OCI-LY3 (cell line): Measurements from ENCODE around the gene NKX2-3.

Experiments used
- H2AFZ ChIP-seq: fragments of 200-600, 300-600 bp; shearing (Covaris generic); 2 replicates; pipeline ENCODE4 v1.6.0; 2014; ENCODE audit warnings: antibody characterized with exemption, low read depth, low read length
- H3K27ac ChIP-seq: fragments of 200-600, 300-600 bp; sonication (generic); 2 replicates; pipeline ENCODE4 v1.5.1; 2014; ENCODE audit warnings: mild to moderate bottlenecking, low read length, moderate library complexity, mixed read lengths
- H3K27me3 ChIP-seq: fragments of 200-600, 300-600 bp; sonication (generic); 2 replicates; pipeline ENCODE4 v1.6.1; 2014; ENCODE audit warnings: low read depth, low read length, mixed read lengths
- H3K36me3 ChIP-seq: fragments of 200-600, 300-600 bp; sonication (generic); replicated peaks from 2 replicates; pipeline ENCODE3; 2014; ENCODE audit warnings: low read depth, low read length, mixed read lengths
- H3K4me1 ChIP-seq: fragments of 300-600, 200-600 bp; sonication (generic); 2 replicates; pipeline ENCODE4 v1.6.1; 2014; ENCODE audit warnings: low read length, mixed read lengths
- H3K4me2 ChIP-seq: fragments of 200-600, 300-600 bp; sonication (generic); 2 replicates; pipeline ENCODE4 v1.6.1; 2014; ENCODE audit warnings: low read length, mixed read lengths
- H3K4me3 ChIP-seq: fragments of 300-600, 200-600 bp; sonication (generic); 2 replicates; pipeline ENCODE4 v1.5.1; 2014; ENCODE audit warnings: antibody characterized with exemption, mild to moderate bottlenecking, low read length, moderate library complexity
- H3K79me2 ChIP-seq: fragments of 300-600, 200-600 bp; shearing (Covaris generic); 2 replicates; pipeline ENCODE4 v1.6.1; 2014; ENCODE audit warnings: mild to moderate bottlenecking, low read length, mixed read lengths
- H3K9ac ChIP-seq: fragments of 300-600, 200-600 bp; shearing (Covaris generic); 2 replicates; pipeline ENCODE4 v1.6.0; 2014; ENCODE audit warnings: mild to moderate bottlenecking, low read length, moderate library complexity
- H3K9me3 ChIP-seq: fragments of 200-600, 300-600 bp; shearing (Covaris generic); 2 replicates; pipeline ENCODE4 v1.6.1; 2014; ENCODE audit warnings: low read length, mixed read lengths; ENCODE audit not compliant: insufficient read depth
- H4K20me1 ChIP-seq: fragments of 200-600, 300-600 bp; sonication (generic); 2 replicates; pipeline ENCODE4 v1.6.1; 2016; ENCODE audit warnings: low read length, mixed read lengths; ENCODE audit not compliant: insufficient read depth
- CTCF ChIP-seq: fragments of 200-600, 300-600 bp; sonication (generic); IDR thresholded peaks from 2 replicates; pipeline ENCODE4 v1.5.1; 2014; ENCODE audit warnings: antibody characterized with exemption, low read length, low read depth
- EZH2phosphoT487 ChIP-seq: fragments of 200-600 bp; shearing (Covaris generic); IDR thresholded peaks from 2 replicates; pipeline ENCODE4 v1.6.1; 2018; ENCODE audit warnings: antibody characterized with exemption, mixed run types, low read depth

NKX2-3 gene

GRCh38 chr10:99532687-99533495 is at the start of gene NKX2-3:
Gene NKX2-3 (plus strand): TSS chr10:99532942. CDS start chr10:99533132, 190 bp downstream.
- Histone ChIP-seq H3K4me3 (no peak within 1 kb of the TSS), H3K27ac (no peak within 1 kb of the TSS), H3K9ac (no peak within 1 kb of the TSS), H3K27me3 (no peaks in the 10 kb centered on the region), H3K36me3 (no peaks in the 10 kb centered on the region), H4K20me1 (no peaks in the 10 kb centered on the region), H3K9me3 (no peaks in the 10 kb centered on the region), H2AFZ (no peak within 1 kb of the TSS), H3K4me1 (no peaks in the 10 kb centered on the region), H3K4me2 (no peak within 1 kb of the TSS), H3K79me2 (no peaks in the 10 kb centered on the region)
- TF ChIP-seq EZH2phosphoT487 (no peak), CTCF (no peak)

GRCh38 chr10:99484626-99485581 is 47.8 kb upstream of the NKX2-3 start:
- Histone ChIP-seq H3K4me2 (no peak overlapping the region), H4K20me1 (no peaks in the 10 kb centered on the region), H3K27ac (no peak overlapping the region), H3K9ac (no peak overlapping the region), H3K79me2 (no peaks in the 10 kb centered on the region), H3K9me3 (no peaks in the 10 kb centered on the region), H2AFZ (no peak overlapping the region), H3K36me3 (no peaks in the 10 kb centered on the region), H3K4me1 (no peaks in the 10 kb centered on the region), H3K4me3 (no peak overlapping the region), H3K27me3 (peaks cover 12% of the 10 kb centered on the region; the same call in 1 of the 2 replicates)
- TF ChIP-seq CTCF = peak; percentile 35
- no peak for TF ChIP-seq EZH2phosphoT487

- Histone ChIP-seq H4K20me1 (no peaks in the 10 kb centered on the region), H3K4me1 (no peaks in the 10 kb centered on the region), H3K9me3 (no peaks in the 10 kb centered on the region), H3K9ac (no peak overlapping the region), H2AFZ (no peak overlapping the region), H3K4me2 (no peak overlapping the region), H3K27ac (no peak overlapping the region), H3K79me2 (no peaks in the 10 kb centered on the region), H3K36me3 (no peaks in the 10 kb centered on the region), H3K27me3 (peaks cover 19% of the 10 kb centered on the region; the same call in 1 of the 2 replicates), H3K4me3 (no peak overlapping the region)
- TF ChIP-seq EZH2phosphoT487 = no peak
- TF ChIP-seq CTCF = no peak
Observed at GRCh38 chr10:99487125-99487807, 45.5 kb upstream of the NKX2-3 start.
